Right atrium auricular region (tissue), 2 donors: ENCODE measurements around the gene PRRG3. TPM values are rescaled to one million over a fixed set of nuclear protein-coding genes. Genes with fewer than 3 reads are reported as not detected.

Experiments
- DNase-seq: peaks from one replicate; pipeline ENCODE4 v3.0.0-alpha.2; 2019; ENCODE audit warnings: low spot score
- H3K27ac ChIP-seq, 2 donors: fragments of 200-600 bp; sonication (generic); 1 replicate in 1 of 2; 2 replicates in 1 of 2; pipeline ENCODE4 v1.5.1; 2016 to 2019
- H3K27me3 ChIP-seq, 2 donors: fragments of 200-600 bp; sonication (generic); one replicate each; pipeline versions ENCODE4 v1.5.1 to v1.6.0; 2017 to 2019
- H3K36me3 ChIP-seq: fragments of 200-600 bp; sonication (generic); one replicate; pipeline ENCODE4 v1.5.1; 2016
- H3K4me1 ChIP-seq, 2 donors: fragments of 200-600 bp; sonication (generic); one replicate each; pipeline versions ENCODE4 v1.5.1 to v1.6.0; 2017 to 2019
- H3K4me3 ChIP-seq, 2 donors: fragments of 200-600 bp; sonication (generic); 1 replicate in 1 of 2; 2 replicates in 1 of 2; pipeline ENCODE4 v1.5.1; 2017 to 2019; ENCODE audit warnings: mild to moderate bottlenecking in 1 of 2, moderate library complexity in 1 of 2
- H3K9me3 ChIP-seq, 2 donors: fragments of 200-600 bp; sonication (generic); one replicate each; pipeline ENCODE4 v1.5.1; 2019
- CTCF ChIP-seq, 2 donors: fragments of 200-600 bp; sonication (generic); IDR thresholded peaks; one replicate each; pipeline ENCODE4 v1.5.1; 2019; ENCODE audit warnings: antibody characterized with exemption in 2 of 2
- total RNA-seq, 2 donors: library from RNA; depleted of rRNA; stranded (reverse); fragments of >200 nt; gene quantifications; one replicate each; pipeline ENCODE4 v1.1.0, GENCODE V29; 2016

PRRG3 gene
- total RNA-seq, 2 donors from 2014 or later, result 0.08 to 1.7 TPM

GRCh38 chrX:151726751-151727150 lies 31.5 kb downstream of the PRRG3 start:
- no peaks in the 10 kb centered on the region for H3K27me3 ChIP-seq
- no peak overlapping the region for H3K27ac ChIP-seq
- H3K4me3 ChIP-seq, result no peak overlapping the region
- no peaks in the 10 kb centered on the region for H3K9me3 ChIP-seq
- DNase-seq, result no peak
- no peaks in the 10 kb centered on the region for H3K36me3 ChIP-seq
- TF ChIP-seq CTCF (IDR thresholded peaks at IDR 0.05), result no peak
- peaks cover 0 to 12% of the 10 kb centered on the region in 2 donors for H3K4me1 ChIP-seq

- DNase-seq, result no peak
- H3K27ac ChIP-seq, result no peak overlapping the region
These were observed 32.1 kb downstream of the PRRG3 start for GRCh38 chrX:151727346-151727745.

GRCh38 chrX:151729056-151729725 lies 33.9 kb downstream of the PRRG3 start:
- no peaks in the 10 kb centered on the region for H3K27me3 ChIP-seq
- H3K4me1 ChIP-seq, result peaks cover 0 to 12% of the 10 kb centered on the region in 2 donors
- DNase-seq, result no peak
- H3K36me3 ChIP-seq, result no peaks in the 10 kb centered on the region
- TF ChIP-seq CTCF (IDR thresholded peaks at IDR 0.05), result no peak
- no peak overlapping the region for H3K27ac ChIP-seq
- H3K4me3 ChIP-seq, result no peak overlapping the region
- H3K9me3 ChIP-seq, result no peaks in the 10 kb centered on the region

More at GRCh38 chrX:151727346-151727745, 32.1 kb downstream of the PRRG3 start:
- Histone ChIP-seq H3K9me3 (no peaks in the 10 kb centered on the region), H3K4me3 (no peak overlapping the region), H3K27me3 (no peaks in the 10 kb centered on the region), H3K4me1 (peaks cover 0 to 12% of the 10 kb centered on the region in 2 donors), H3K36me3 (no peaks in the 10 kb centered on the region)
- no peak for TF ChIP-seq CTCF (IDR thresholded peaks at IDR 0.05)

- no peak for TF ChIP-seq CTCF (IDR thresholded peaks at IDR 0.05)
- Histone ChIP-seq H3K4me1 (no peaks in the 10 kb centered on the region), H3K36me3 (no peaks in the 10 kb centered on the region), H3K9me3 (no peaks in the 10 kb centered on the region), H3K4me3 (no peak within 1 kb of the TSS), H3K27me3 (no peaks in the 10 kb centered on the region), H3K27ac (no peak within 1 kb of the TSS)
- DNase-seq, result no peak
These were observed 39.2 kb downstream of the PRRG3 start, which contains the start of gene CNGA2 for GRCh38 chrX:151734446-151734845. CNGA2 (plus strand) TSS chrX:151734746; CDS start chrX:151738484, 3,738 bp downstream.

- H3K4me3 ChIP-seq, result no peak overlapping the region
- H3K4me1 ChIP-seq, result no peaks in the 10 kb centered on the region
- no peak for DNase-seq
- H3K36me3 ChIP-seq, result no peaks in the 10 kb centered on the region
- no peak overlapping the region for H3K27ac ChIP-seq
- no peaks in the 10 kb centered on the region for H3K27me3 ChIP-seq
- no peaks in the 10 kb centered on the region for H3K9me3 ChIP-seq
- no peak for TF ChIP-seq CTCF (IDR thresholded peaks at IDR 0.05)
These were observed 40.0 kb downstream of the PRRG3 start for GRCh38 chrX:151735219-151735618.

GRCh38 chrX:151736685-151737084 lies 41.4 kb downstream of the PRRG3 start:
- H3K4me3 ChIP-seq, result no peak overlapping the region
- no peaks in the 10 kb centered on the region for H3K4me1 ChIP-seq
- no peak overlapping the region for H3K27ac ChIP-seq
- no peaks in the 10 kb centered on the region for H3K36me3 ChIP-seq
- TF ChIP-seq CTCF (IDR thresholded peaks at IDR 0.05), result no peak
- peaks cover 0 to 3% of the 10 kb centered on the region in 2 donors for H3K9me3 ChIP-seq
- H3K27me3 ChIP-seq, result no peaks in the 10 kb centered on the region
- no peak for DNase-seq
